Esophagus squamous epithelium (tissue), 4 donors: ENCODE measurements around the gene SH2D6.

Source experiments
- POLR2A ChIP-seq, 4 donors: fragments of 450-650 bp; IDR thresholded peaks; one replicate each; pipeline ENCODE4 v1.6.1; 2017; ENCODE audit warnings: antibody characterized with exemption in 4 of 4, mild to moderate bottlenecking in 4 of 4, moderate library complexity in 3 of 4
- TF ChIP-seq, protein P1 (sequence below), 6 experiments: fragments of 450-650 bp in 4 of 6; fragments of 200-600 bp in 2 of 6; sonication (generic) in 2 of 6; IDR thresholded peaks; one replicate each; pipeline ENCODE4 v1.5.1; 2016 to 2019; ENCODE audit warnings: antibody characterized with exemption in 6 of 6, mild to moderate bottlenecking in 4 of 6, moderate library complexity in 4 of 6

DNA sequence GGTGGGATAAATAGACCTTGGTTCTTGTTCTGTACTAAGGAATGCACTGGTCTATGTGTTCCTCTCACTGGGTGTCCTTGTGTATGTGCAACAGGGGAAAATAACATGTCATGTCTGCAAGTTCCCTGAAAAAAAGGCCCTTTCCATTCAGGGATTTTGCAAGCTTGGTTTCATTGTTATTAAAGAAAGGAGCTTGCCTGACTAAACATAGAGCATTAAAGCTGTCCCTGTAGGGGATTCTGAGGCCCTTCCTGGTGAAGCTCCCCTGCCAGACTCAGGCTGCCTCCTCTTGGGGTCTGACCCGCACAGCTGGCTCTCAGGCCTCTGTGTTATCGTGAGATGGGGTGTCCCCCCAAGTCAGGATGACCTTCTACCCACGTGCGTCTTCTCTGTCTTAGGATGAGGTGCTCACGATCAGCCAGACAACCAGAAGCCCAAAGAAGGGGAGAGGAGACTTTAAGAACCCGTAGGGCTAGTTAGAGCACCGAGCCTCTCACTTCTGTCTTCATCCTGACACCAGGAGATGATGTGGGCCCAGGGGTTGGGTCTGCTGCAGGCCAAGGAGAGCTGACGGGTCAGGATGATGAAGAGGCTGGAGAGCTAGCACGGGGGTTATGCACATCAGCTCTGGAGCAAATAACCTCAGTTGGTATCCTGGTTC, 29.5 kb upstream of the SH2D6 start:
- TF ChIP-seq, protein P1, sequence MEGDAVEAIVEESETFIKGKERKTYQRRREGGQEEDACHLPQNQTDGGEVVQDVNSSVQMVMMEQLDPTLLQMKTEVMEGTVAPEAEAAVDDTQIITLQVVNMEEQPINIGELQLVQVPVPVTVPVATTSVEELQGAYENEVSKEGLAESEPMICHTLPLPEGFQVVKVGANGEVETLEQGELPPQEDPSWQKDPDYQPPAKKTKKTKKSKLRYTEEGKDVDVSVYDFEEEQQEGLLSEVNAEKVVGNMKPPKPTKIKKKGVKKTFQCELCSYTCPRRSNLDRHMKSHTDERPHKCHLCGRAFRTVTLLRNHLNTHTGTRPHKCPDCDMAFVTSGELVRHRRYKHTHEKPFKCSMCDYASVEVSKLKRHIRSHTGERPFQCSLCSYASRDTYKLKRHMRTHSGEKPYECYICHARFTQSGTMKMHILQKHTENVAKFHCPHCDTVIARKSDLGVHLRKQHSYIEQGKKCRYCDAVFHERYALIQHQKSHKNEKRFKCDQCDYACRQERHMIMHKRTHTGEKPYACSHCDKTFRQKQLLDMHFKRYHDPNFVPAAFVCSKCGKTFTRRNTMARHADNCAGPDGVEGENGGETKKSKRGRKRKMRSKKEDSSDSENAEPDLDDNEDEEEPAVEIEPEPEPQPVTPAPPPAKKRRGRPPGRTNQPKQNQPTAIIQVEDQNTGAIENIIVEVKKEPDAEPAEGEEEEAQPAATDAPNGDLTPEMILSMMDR (IDR thresholded peaks at IDR 0.05), result no peak
- TF ChIP-seq POLR2A (IDR thresholded peaks at IDR 0.05), result no peak
